Prostate gland (tissue), 2 donors: Measurements from ENCODE around the gene TNFRSF14. TPM values are rescaled to one million over a fixed set of nuclear protein-coding genes. Genes with fewer than 3 reads are reported as not detected.

Experiments
- DNase-seq: peaks from one replicate; pipeline ENCODE4 v3.0.0-alpha.2; 2019; ENCODE audit warnings: low spot score
- H3K27ac ChIP-seq, 2 donors: fragments of 200-600 bp; sonication (generic); 2 replicates each; pipeline ENCODE4 v1.5.1; 2017 to 2019
- H3K27me3 ChIP-seq: fragments of 200-600 bp; sonication (generic); replicated peaks from 2 replicates; pipeline ENCODE4 v1.5.1; 2019; ENCODE audit not compliant: insufficient read depth
- H3K36me3 ChIP-seq, 2 donors: fragments of 200-600 bp; sonication (generic); 1 replicate in 1 of 2; 2 replicates in 1 of 2; pipeline versions ENCODE4 v1.5.1 to v1.8.1; 2017 to 2019
- H3K4me1 ChIP-seq: fragments of 200-600 bp; sonication (generic); replicated peaks from 2 replicates; pipeline ENCODE4 v1.5.1; 2019
- H3K4me3 ChIP-seq, 2 donors: fragments of 200-600 bp; sonication (generic); 2 replicates each; pipeline ENCODE4 v1.5.1; 2017 to 2019
- H3K9me3 ChIP-seq: fragments of 200-600 bp; sonication (generic); 2 replicates; pipeline ENCODE4 v1.5.1; 2017
- POLR2A ChIP-seq: fragments of 450-650 bp; IDR thresholded peaks from one replicate; pipeline ENCODE4 v1.6.1; 2016; ENCODE audit warnings: antibody characterized with exemption, mild to moderate bottlenecking
- POLR2AphosphoS5 ChIP-seq: sonication (generic); formaldehyde crosslinking; IDR thresholded peaks from one replicate; pipeline ENCODE4 v1.6.1; 2017; ENCODE audit warnings: antibody characterized with exemption
- WGBS: methylation state at CpG from one replicate; pipeline ENCODE4 v1.1.5; 2018; 5-methylcytosine and 5-hydroxymethylcytosine counted together
- intact Hi-C: fragments of 100-400 bp; cut with DNase I; formaldehyde crosslinking; loops from one replicate; pipeline ENCODE4 v1.14.2; 2022
- total RNA-seq, 2 donors: library from RNA; depleted of rRNA; stranded (reverse); fragments of >200 nt; gene quantifications; one replicate each; pipeline ENCODE4 v1.1.0, GENCODE V29; 2016
- TF ChIP-seq, protein P1 (sequence below), 4 experiments: fragments of 200-600 bp in 2 of 4; fragments of 450-650 bp in 2 of 4; sonication (generic) in 2 of 4; IDR thresholded peaks; 1 replicate in 3 of 4; 2 replicates in 1 of 4; pipeline ENCODE4 v1.5.1; 2016 to 2019; ENCODE audit warnings: antibody characterized with exemption in 4 of 4, mild to moderate bottlenecking in 2 of 4, moderate library complexity in 2 of 4

TNFRSF14 gene
- total RNA-seq, 2 donors from 2014 or later, result 83.3 to 105 TPM

DNA sequence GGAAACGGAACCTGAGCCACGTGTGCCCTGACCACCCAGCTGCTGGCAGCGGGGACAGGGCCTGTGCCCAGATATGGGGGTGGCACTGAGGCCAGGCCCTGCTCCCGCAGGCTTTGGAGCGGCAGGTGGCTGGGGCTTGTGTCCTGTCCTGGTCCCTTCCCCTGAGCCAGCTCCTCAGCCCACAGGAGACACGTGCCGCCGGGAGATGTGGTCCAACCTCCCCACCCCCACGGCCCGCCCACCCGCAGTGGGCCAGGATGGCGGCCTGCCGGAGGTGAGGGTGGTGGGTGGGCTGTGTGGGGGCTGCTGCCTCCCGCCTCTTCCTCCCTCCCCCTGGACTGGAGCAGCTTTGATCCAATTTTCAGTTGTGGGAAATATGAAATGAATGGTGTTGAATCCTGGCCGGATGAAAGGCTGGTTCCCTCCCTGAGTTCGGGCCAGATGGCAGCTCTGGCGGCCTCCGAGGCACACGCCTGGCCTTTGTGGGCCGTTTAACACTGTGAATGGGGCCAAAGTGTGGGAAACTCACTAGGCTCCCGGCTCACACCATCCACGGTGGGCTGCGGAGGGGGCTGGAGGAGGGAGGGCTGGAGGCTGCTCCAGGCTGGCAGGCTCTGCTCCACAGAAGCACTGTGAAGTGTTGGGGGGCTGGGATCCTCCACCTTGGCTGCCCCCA, 23.5 kb upstream of the TNFRSF14 start:
- H3K36me3 ChIP-seq, result no peaks in the 10 kb centered on the region
- WGBS, result 52% methylated on average over 14 of the region's 23 CpGs
- intact Hi-C loops, result no loop called here
- no peak for DNase-seq
- no peak overlapping the region for H3K4me3 ChIP-seq
- no peaks in the 10 kb centered on the region for H3K9me3 ChIP-seq
- H3K27ac ChIP-seq, result no peak overlapping the region
- TF ChIP-seq, protein P1, sequence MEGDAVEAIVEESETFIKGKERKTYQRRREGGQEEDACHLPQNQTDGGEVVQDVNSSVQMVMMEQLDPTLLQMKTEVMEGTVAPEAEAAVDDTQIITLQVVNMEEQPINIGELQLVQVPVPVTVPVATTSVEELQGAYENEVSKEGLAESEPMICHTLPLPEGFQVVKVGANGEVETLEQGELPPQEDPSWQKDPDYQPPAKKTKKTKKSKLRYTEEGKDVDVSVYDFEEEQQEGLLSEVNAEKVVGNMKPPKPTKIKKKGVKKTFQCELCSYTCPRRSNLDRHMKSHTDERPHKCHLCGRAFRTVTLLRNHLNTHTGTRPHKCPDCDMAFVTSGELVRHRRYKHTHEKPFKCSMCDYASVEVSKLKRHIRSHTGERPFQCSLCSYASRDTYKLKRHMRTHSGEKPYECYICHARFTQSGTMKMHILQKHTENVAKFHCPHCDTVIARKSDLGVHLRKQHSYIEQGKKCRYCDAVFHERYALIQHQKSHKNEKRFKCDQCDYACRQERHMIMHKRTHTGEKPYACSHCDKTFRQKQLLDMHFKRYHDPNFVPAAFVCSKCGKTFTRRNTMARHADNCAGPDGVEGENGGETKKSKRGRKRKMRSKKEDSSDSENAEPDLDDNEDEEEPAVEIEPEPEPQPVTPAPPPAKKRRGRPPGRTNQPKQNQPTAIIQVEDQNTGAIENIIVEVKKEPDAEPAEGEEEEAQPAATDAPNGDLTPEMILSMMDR (IDR thresholded peaks at IDR 0.05), result no peak
- TF ChIP-seq POLR2AphosphoS5, result no peak
- no peak for TF ChIP-seq POLR2A
- H3K27me3 ChIP-seq, result no peaks in the 10 kb centered on the region
- peaks cover 15% of the 10 kb centered on the region for H3K4me1 ChIP-seq

DNA sequence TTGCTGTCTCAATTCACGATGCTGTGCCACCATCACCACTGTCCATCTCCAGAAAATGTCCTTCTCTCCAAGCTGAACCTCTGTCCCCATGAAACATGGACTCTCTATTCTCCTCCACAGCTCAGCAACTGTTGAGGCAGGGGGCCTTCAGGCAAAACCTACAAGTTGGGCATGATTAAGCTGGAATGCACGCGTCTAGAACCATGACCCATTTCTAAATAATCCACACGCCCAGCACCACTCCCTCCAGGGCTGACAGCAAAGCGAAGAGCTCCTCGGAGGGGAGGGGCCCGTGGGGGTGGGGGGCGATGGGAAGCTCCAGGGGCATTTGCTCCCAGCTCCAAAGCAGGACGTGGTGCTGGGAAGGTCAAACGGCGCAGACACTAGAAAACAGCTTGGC, 22.8 kb upstream of the TNFRSF14 start:
- Histone ChIP-seq H3K9me3 (no peaks in the 10 kb centered on the region), H3K4me1 (peaks cover 8% of the 10 kb centered on the region), H3K4me3 (no peak overlapping the region), H3K27me3 (no peaks in the 10 kb centered on the region), H3K36me3 (no peaks in the 10 kb centered on the region), H3K27ac (no peak overlapping the region)
- intact Hi-C loops, result no loop called here
- TF ChIP-seq, protein P1 (IDR thresholded peaks at IDR 0.05), result no peak
- no peak for TF ChIP-seq POLR2A
- no peak for DNase-seq
- WGBS, result 78% methylated on average over 11 of the region's 11 CpGs

DNA sequence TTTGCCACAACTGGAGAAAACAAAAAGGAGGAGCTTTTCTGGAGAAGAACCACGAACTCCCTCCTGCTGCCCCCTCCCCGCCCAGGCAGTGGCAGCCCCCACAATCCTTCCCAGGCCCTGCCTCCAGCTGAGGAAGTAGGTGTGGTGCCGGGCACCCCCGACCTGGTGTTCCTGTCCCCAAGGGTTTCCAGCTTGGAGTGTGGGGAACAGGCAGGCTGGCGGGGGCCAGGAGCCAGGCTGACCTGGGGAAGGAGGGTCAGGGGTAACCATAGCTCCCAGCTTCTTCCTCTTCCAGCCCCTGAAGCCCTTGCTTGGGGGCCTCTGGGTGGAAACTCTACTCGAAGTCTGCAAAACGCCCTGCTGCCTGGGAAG, 21.9 kb upstream of the TNFRSF14 start:
- no peaks in the 10 kb centered on the region for H3K27me3 ChIP-seq
- no peaks in the 10 kb centered on the region for H3K36me3 ChIP-seq
- WGBS, result 52% methylated on average over 7 of the region's 7 CpGs
- TF ChIP-seq POLR2AphosphoS5 (no peak), POLR2A (no peak)
- TF ChIP-seq, protein P1 (IDR thresholded peaks at IDR 0.05), result no peak
- no peak overlapping the region for H3K27ac ChIP-seq
- intact Hi-C loops, result no loop called here
- H3K9me3 ChIP-seq, result no peaks in the 10 kb centered on the region
- no peak overlapping the region for H3K4me3 ChIP-seq
- H3K4me1 ChIP-seq, result peaks cover 8% of the 10 kb centered on the region
- no peak for DNase-seq

DNA sequence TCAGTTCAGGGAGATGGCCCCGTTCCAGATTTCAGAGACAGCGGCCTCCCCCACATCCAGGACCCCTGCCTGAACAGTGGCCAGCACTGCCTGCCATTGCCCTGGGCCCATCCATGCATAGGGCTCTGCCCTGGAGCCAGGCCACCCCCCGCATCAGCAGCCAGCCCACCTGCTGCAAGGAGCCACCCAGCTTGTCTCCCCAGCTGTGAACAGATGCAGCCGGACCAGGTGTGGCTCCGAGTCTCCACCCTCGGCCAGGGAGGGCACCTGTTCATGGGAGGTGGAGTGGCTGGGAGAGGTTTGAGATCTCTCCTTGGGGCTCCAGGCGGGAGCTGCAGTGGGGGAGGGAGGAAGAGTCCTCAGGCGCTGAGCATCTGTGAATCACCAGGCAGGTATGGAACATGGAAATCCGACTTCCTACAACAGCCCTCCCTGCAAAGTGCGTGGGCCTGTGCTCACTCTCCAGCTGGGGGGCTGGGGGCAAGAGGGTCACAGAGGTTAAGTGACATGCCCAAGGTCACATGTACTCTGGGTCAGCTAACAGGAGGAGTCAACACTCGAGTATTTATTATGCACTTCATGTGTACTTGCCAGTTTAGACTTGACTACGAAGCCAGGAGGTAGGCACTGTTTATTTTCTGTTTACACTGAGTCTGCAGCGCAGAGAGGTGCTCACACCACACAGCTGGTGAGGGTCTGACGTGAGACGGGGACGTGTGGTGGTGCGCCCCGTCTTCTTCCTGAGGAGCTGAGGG, 21.3 kb upstream of the TNFRSF14 start:
- peaks cover 8% of the 10 kb centered on the region for H3K4me1 ChIP-seq
- intact Hi-C loops, result no loop called here
- H3K36me3 ChIP-seq, result no peaks in the 10 kb centered on the region
- no peak overlapping the region for H3K27ac ChIP-seq
- TF ChIP-seq, protein P1 (IDR thresholded peaks at IDR 0.05), result no peak
- TF ChIP-seq POLR2A (no peak), POLR2AphosphoS5 (no peak)
- 26% methylated on average over 18 of the region's 18 CpGs for WGBS
- no peak for DNase-seq
- no peaks in the 10 kb centered on the region for H3K27me3 ChIP-seq
- no peaks in the 10 kb centered on the region for H3K9me3 ChIP-seq
- no peak overlapping the region for H3K4me3 ChIP-seq

DNA sequence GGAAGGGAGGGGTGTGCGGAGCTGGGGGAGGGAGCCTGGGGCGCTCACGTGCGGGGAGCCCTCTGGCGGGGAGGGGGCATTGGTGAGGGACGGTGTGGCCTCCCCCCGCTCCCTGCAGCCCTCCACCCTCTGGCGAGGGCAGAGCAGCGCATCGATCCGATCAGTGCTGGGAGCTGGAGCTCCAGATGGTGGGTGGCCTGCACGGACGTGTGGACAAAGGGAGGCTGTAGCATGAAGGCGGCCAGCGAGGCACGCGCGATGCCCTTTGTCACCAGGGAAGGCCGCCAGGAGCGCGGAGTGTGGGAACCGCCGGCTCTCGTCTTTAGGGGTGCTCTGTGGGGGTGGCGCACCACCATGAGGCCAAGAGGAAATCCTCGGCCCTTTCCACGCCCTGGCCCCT, 20.7 kb upstream of the TNFRSF14 start:
- H3K27me3 ChIP-seq, result no peaks in the 10 kb centered on the region

More for the DNA sequence above, 20.7 kb upstream of the TNFRSF14 start:
- intact Hi-C loops, result no loop called here
- H3K36me3 ChIP-seq, result no peaks in the 10 kb centered on the region
- TF ChIP-seq, protein P1 (IDR thresholded peaks at IDR 0.05), result no peak
- TF ChIP-seq POLR2A (no peak), POLR2AphosphoS5 (no peak)
- no peaks in the 10 kb centered on the region for H3K9me3 ChIP-seq
- peaks cover 8% of the 10 kb centered on the region for H3K4me1 ChIP-seq
- WGBS, result 52% methylated on average over 27 of the region's 27 CpGs
- no peak overlapping the region for H3K27ac ChIP-seq
- DNase-seq, result no peak
- H3K4me3 ChIP-seq, result no peak overlapping the region
